K562 treated with DMSO at 1 percent for 12 hours (cell line): Measurements from ENCODE around the gene BMX. TPM values are rescaled to one million over a fixed set of nuclear protein-coding genes. Genes with fewer than 3 reads are reported as not detected.

Experiments used
- total RNA-seq: library from RNA; unstranded; fragments of 300-600 nt; gene quantifications from 2 replicates; pipeline ENCODE4 v1.2.3, GENCODE V29; 2022; ENCODE audit not compliant: insufficient read depth

Gene BMX
- not detected in 2 replicates for total RNA-seq

GRCh38 chrX:15500497-15500966 lies at the start of gene BMX:
Gene BMX (plus strand): TSS chrX:15500807. CDS start chrX:15508354, 7,547 bp downstream.

DNA sequence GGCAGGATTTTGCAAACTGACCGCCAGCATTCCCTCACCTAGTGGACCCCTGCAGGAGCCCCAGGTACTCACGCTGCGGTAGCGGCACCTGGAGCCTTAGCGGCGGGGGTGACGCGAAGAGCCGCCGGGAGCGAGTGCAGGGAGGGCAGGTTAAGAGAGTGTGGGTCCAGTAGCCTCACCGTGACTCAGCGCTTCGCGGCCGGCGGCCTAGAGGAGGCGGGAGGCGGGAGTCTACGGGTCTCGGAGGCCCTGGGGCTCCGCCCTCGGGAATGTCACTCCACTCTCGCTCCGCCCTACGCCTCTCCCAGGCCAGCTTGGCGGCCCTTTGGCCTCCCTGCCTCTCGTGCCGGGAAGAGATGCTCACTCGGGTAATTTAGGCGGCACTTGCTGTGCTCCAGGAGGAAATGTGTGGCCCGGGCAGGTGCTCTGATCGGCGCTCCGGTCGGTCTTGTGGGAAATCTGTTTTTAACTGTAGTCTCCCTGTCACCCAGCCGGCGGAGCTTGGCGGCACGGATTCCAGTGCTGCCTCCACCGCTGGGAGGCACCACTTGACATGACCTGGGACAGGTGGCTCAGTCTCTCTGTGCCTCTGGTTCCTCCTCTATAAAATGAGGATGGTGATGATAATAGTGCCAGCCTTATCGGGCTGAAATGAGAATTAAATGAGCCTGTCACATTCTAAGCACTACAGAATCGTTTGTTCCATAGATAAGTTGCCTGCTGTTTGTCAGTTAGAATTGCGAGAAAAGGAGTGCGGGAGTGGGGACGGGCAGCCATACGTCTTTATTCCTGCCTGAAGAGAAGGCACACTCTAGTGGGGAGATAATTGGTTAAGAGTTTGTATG lies 7.3 kb upstream of the BMX start, which contains the start of gene PIR:
Gene PIR, minus strand, starts transcription at position 216 of the 845 bp plus-strand sequence. CDS start 2,076 bp downstream, outside the sequence.

DNA sequence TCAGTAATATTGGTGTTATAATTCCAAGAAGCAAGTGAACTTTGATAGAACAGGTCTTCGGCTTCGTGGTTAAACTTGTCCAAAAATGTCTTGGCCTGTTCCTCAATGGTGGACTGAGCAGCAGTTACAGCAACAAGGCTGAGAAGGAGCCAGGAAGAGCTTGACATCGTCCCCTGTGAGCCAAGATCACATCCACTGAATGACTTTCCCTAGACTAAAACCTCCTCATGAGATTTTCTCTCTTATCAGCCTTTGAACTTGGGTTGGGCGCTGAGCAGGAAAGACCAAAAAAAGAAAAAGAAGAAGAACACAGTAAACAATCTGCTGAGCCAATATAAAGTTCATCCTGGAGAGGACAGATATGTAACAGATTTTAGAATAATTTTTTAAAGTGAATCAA lies 100.1 kb downstream of the BMX start, which contains the start of gene ACE2:
Gene ACE2, minus strand, starts transcription at position 216 of the 400 bp plus-strand sequence. Its CDS starts 49 bp downstream, at position 167.

Other genes starting within 250 kb of the BMX start
- gene ASB9, start 230.7 kb upstream of the BMX start, total RNA-seq, result not detected in 2 replicates
- gene ASB11, start 185.2 kb upstream of the BMX start, total RNA-seq, result not detected in 2 replicates
- gene PIGA, start 165.3 kb upstream of the BMX start, total RNA-seq, result 3.4 and 13.8 TPM in 2 replicates
- not detected in 2 replicates for gene VEGFD, start 116.4 kb upstream of the BMX start, total RNA-seq
- gene PIR, start 7.5 kb upstream of the BMX start, total RNA-seq, result 12.8 and 15.7 TPM in 2 replicates
- gene ACE2, start 100.2 kb downstream of the BMX start, total RNA-seq, result not detected in 2 replicates
- not detected in 2 replicates for gene CLTRN, start 164.0 kb downstream of the BMX start, total RNA-seq
- gene CA5B, start 237.5 kb downstream of the BMX start, total RNA-seq, result 0.48 and 1.1 TPM in 2 replicates